Stomach (tissue), 9 donors: Measurements from ENCODE around the gene SESN2. TPM values are rescaled to one million over a fixed set of nuclear protein-coding genes. Genes with fewer than 3 reads are reported as not detected.

Source experiments
- DNase-seq, 2 donors: peaks; one replicate each; pipeline versions ENCODE4 v3.0.0 to v3.0.0-alpha.2; 2013 to 2019
- H3K27ac ChIP-seq, 5 donors: fragments of 200-600 bp in 4 of 5; sonication (generic) in 4 of 5; one replicate each; pipeline ENCODE4 v1.5.1; 2013 to 2019; ENCODE audit warnings: mild to moderate bottlenecking in 1 of 5, moderate library complexity in 1 of 5
- H3K27me3 ChIP-seq, 3 donors: fragments of 200-600 bp; sonication (generic); one replicate each; pipeline ENCODE4 v1.5.1; 2017 to 2019; ENCODE audit warnings: mixed run types in 1 of 3
- H3K36me3 ChIP-seq, 4 donors: fragments of 200-600 bp; sonication (generic); 1 replicate in 3 of 4; 2 replicates in 1 of 4; pipeline ENCODE4 v1.5.1; 2016 to 2019
- H3K4me1 ChIP-seq, 4 donors: fragments of 200-600 bp; sonication (generic); one replicate each; pipeline ENCODE4 v1.5.1; 2016 to 2019
- H3K4me3 ChIP-seq, 4 donors: fragments of 200-600 bp; sonication (generic) in 3 of 4; one replicate each; pipeline ENCODE4 v1.5.1; 2016 to 2019; ENCODE audit warnings: mild to moderate bottlenecking in 1 of 4
- H3K9me3 ChIP-seq, 4 donors: fragments of 200-600 bp; sonication (generic); one replicate each; pipeline ENCODE4 v1.5.1; 2016 to 2019
- CTCF ChIP-seq, 7 experiments: fragments of 450-650 bp in 4 of 7; fragments of 200-600 bp in 3 of 7; sonication (generic) in 3 of 7; IDR thresholded peaks; one replicate each; pipeline ENCODE4 v1.5.1; 2016 to 2019; ENCODE audit warnings: antibody characterized with exemption in 7 of 7, control low read depth in 2 of 7, mild to moderate bottlenecking in 1 of 7
- EP300 ChIP-seq: sonication (generic); formaldehyde crosslinking; IDR thresholded peaks from one replicate; pipeline ENCODE4 v1.6.1; 2017; ENCODE audit warnings: antibody characterized with exemption
- POLR2A ChIP-seq, 4 donors: fragments of 450-650 bp; IDR thresholded peaks; one replicate each; pipeline ENCODE4 v1.6.1; 2016; ENCODE audit warnings: antibody characterized with exemption in 4 of 4, control low read depth in 2 of 4, mild to moderate bottlenecking in 1 of 4, moderate library complexity in 1 of 4
- POLR2AphosphoS5 ChIP-seq, 3 donors: sonication (generic); formaldehyde crosslinking; IDR thresholded peaks; one replicate each; pipeline ENCODE4 v1.6.1; 2016; ENCODE audit warnings: antibody characterized with exemption in 3 of 3
- WGBS, 5 donors: extraction: QIAGEN DNeasy Blood & Tissue Kit in 3 of 5; methylation state at CpG; one replicate each; pipeline versions ENCODE4 v1.1.5 to v1.1.7; 2013 to 2018; 5-methylcytosine and 5-hydroxymethylcytosine counted together
- intact Hi-C: fragments of 100-400 bp; cut with DNase I; formaldehyde crosslinking; loops from one replicate; pipeline ENCODE4 v1.15.1; 2023; ENCODE audit warnings: low total_unique reads
- polyA plus RNA-seq, 3 donors: library from polyadenylated mRNA; stranded (reverse); fragments of 200-250 nt; gene quantifications; one replicate each; pipeline ENCODE4 v1.2.3, GENCODE V29; 2013
- total RNA-seq, 5 donors: library from RNA; depleted of rRNA; stranded (reverse); fragments of >200 nt; gene quantifications; one replicate each; pipeline versions ENCODE4 v1.1.0 to v1.2.3, GENCODE V29; 2014 to 2016
- donor health status: healthy with polysubstance abuse.
- donor health status: Bipolar disorder and iron deficiency.
- donor health status: healthy.

Gene SESN2
- total and polyA plus RNA-seq, 8 donors = 2.3 to 20.3 (median 6.3) TPM

GRCh38 chr1:28272215-28272852 lies 13.0 kb downstream of the SESN2 start:
- intact Hi-C loops = no loop called here
- Histone ChIP-seq H3K36me3 (peaks cover 28 to 84% (median 75%) of the 10 kb centered on the region in 4 donors), H3K4me3 (no peak overlapping the region), H3K4me1 (peaks cover 0 to 4% (median under 1%) of the 10 kb centered on the region in 4 donors), H3K27me3 (no peaks in the 10 kb centered on the region), H3K9me3 (no peaks in the 10 kb centered on the region), H3K27ac (no peak overlapping the region)
- DNase-seq = no peak
- 89 to 97% (median 93%) methylated on average over 11 to 20 of the region's 20 CpGs for WGBS, 5 donors
- TF ChIP-seq POLR2A (IDR thresholded peaks at IDR 0.05) = no peak
- TF ChIP-seq EP300 = no peak
- no peak for TF ChIP-seq POLR2AphosphoS5 (IDR thresholded peaks at IDR 0.05)
- no peak for TF ChIP-seq CTCF (IDR thresholded peaks at IDR 0.05)

- Histone ChIP-seq H3K4me3 (no peak overlapping the region), H3K4me1 (peaks cover 0 to 4% (median 0%) of the 10 kb centered on the region in 4 donors), H3K36me3 (peaks cover 35 to 94% (median 85%) of the 10 kb centered on the region in 4 donors), H3K9me3 (no peaks in the 10 kb centered on the region), H3K27me3 (no peaks in the 10 kb centered on the region), H3K27ac (no peak overlapping the region)
- no peak for DNase-seq
- no peak for TF ChIP-seq POLR2AphosphoS5 (IDR thresholded peaks at IDR 0.05)
- TF ChIP-seq POLR2A (IDR thresholded peaks at IDR 0.05) = no peak
- TF ChIP-seq CTCF (IDR thresholded peaks at IDR 0.05) = no peak
- no peak for TF ChIP-seq EP300
- intact Hi-C loops = no loop called here
- 84 to 90% (median 87%) methylated on average over 17 of the region's 17 CpGs for WGBS, 5 donors
Observed at GRCh38 chr1:28273216-28273860, 14.0 kb downstream of the SESN2 start.

DNA sequence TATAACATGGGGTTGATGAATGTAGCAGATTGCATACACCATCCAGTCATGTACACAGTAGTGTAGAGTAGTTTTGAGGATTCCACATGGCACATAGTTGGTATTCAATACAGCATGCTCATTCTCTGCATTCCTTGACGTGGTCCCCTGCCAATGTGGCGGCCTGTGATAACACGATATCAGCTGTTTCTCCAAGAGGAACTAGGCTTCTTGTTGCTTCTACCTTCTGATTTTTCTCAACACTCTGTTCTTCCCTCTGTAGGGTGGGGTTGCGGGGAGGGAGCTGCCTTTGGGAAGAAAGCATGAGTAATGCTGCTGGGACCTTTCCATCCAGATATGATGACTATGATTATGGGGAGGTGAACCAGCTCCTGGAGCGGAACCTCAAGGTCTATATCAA lies 19.4 kb downstream of the SESN2 start:
- H3K4me1 ChIP-seq = peaks cover 0 to 8% (median 3%) of the 10 kb centered on the region in 4 donors
- no peak overlapping the region for H3K4me3 ChIP-seq
- H3K27ac ChIP-seq = no peak overlapping the region
- 89 to 99% (median 93%) methylated on average over 5 of the region's 5 CpGs for WGBS, 5 donors
- H3K9me3 ChIP-seq = no peaks in the 10 kb centered on the region
- H3K27me3 ChIP-seq = no peaks in the 10 kb centered on the region
- DNase-seq = no peak
- peaks cover 46 to 94% (median 93%) of the 10 kb centered on the region in 4 donors for H3K36me3 ChIP-seq
- TF ChIP-seq EP300 (no peak), CTCF (IDR thresholded peaks at IDR 0.05) (no peak)
- intact Hi-C loops = no loop called here

DNA sequence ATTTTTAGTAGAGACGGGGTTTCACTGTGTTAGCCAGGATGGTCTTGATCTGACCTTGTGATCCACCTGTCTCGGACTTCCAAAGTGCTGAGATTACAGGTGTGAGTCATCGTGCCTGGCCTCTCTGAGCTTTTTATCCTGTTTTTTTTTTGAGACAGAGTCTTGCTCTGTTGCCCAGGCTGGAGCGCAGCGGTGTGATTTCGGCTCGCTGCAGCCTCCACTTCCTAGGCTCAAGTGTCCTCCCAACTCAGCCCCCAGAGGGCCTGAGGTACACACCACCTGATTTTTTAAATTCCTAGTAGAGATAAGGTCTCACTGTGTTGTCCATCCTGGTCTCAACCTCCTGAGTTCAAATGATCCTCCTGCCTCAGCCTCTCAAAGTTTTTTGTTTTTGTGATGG lies 20.4 kb downstream of the SESN2 start:
- Histone ChIP-seq H3K27ac (no peak overlapping the region), H3K36me3 (peaks cover 37 to 84% (median 84%) of the 10 kb centered on the region in 4 donors)
- intact Hi-C loops = no loop called here

More for the DNA sequence above, 20.4 kb downstream of the SESN2 start:
- no peaks in the 10 kb centered on the region for H3K9me3 ChIP-seq
- H3K4me3 ChIP-seq = no peak overlapping the region
- 90 to 97% (median 95%) methylated on average over 7 of the region's 7 CpGs for WGBS, 5 donors
- H3K4me1 ChIP-seq = peaks cover 0 to 8% (median 3%) of the 10 kb centered on the region in 4 donors
- H3K27me3 ChIP-seq = no peaks in the 10 kb centered on the region
- TF ChIP-seq CTCF (IDR thresholded peaks at IDR 0.05) (no peak), EP300 (no peak), POLR2AphosphoS5 (IDR thresholded peaks at IDR 0.05) (no peak), POLR2A (IDR thresholded peaks at IDR 0.05) (no peak)
- DNase-seq = no peak
